Measurements from ENCODE around the gene CDK11B.
"Not testable (repeated sequence)": the region's sequence is repeated elsewhere in the genome, so short reads cannot be mapped to it uniquely, and the experiment has no call there.

CDK11B gene

GRCh38 chr1:1658583-1659549, at the start of gene CDK11B:
TSS of gene CDK11B (minus strand) at chr1:1659004. CDS start at chr1:1657485, 1,519 bp downstream.
- H3K4me3 ChIP-seq (replicated peaks in 1 of 2; ENCODE audit: low read depth in 2 of 2, low read length in 2 of 2): peak within 1 kb of the TSS; percentile 49 to 62
- peak; percentile 98 to 99 for DNase-seq (ENCODE audit: low read depth in 2 of 2)

DNA sequence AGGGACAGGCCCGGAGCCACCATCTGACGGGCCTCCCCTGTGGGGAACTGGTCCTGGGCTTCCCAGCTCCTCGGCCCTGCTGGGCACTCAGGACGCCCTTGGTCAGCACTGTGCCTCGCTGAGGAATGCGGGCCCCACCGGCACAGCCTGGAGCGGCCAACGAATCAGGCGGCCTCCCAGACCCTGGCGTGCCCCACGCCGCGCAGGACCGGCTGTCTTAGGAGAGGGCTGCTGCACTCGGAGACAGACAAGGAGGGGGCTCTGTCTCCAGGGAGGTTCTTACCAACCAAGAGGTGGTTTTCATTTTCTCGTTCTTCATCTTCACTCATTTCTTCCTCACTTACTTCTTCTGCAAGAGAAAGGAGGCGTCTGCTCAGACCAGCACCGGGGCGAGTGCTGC, 49.1 kb upstream of the CDK11B start:
- H3K4me3 ChIP-seq (replicated peaks in 1 of 2; ENCODE audit: low read depth in 2 of 2, low read length in 2 of 2); DNase-seq (ENCODE audit: low read depth in 2 of 2): not testable (repeated sequence)

DNA sequence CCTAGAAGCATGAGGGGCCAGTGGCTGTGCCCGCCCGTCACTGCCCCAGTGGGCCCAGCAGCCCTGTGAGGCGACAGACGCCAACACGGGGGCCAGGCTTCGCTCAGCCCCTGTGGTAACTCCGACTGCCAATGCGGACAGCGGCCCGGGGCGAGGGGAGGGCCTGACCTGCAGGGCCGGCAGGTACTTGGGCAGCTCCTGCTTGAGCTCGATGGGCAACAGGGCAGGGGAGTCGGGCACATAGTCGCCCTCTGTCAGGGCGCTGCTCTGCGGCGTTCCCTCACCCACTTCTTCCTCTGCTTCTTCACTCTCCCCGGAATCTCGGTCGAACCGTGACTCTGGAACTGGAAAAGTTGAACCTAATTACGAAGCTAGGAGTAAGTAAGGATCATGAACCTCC, 48.4 kb upstream of the CDK11B start:
- H3K4me3 ChIP-seq (replicated peaks in 1 of 2; ENCODE audit: low read depth in 2 of 2, low read length in 2 of 2); DNase-seq (ENCODE audit: low read depth in 2 of 2): not testable (repeated sequence)

DNA sequence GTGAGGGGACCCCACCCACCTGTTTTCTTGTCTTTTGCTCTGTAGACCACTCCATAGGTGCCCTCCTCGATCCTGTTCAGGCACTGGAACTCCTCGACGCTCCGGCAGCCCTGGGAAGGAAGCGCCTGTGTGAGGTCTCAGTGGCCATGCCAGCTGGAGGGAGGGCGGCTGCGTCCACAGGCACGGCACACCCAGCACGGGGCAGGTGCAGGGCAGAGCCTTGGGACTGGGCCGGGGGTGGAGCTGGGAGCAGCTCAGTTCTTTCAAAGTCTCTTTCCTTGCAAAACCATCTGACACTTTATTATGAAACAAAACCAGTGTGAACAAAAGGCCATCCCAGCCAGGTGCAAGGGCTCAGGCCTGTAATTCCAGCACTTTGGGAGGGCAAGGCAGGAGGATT, 46.8 kb upstream of the CDK11B start:
- not testable (repeated sequence) for DNase-seq (ENCODE audit: low read depth in 2 of 2); H3K4me3 ChIP-seq (replicated peaks in 1 of 2; ENCODE audit: low read depth in 2 of 2, low read length in 2 of 2)

GRCh38 chr1:1704284-1704957, 45.6 kb upstream of the CDK11B start:
- H3K4me3 ChIP-seq (replicated peaks in 1 of 2; ENCODE audit: low read depth in 2 of 2, low read length in 2 of 2); DNase-seq (ENCODE audit: low read depth in 2 of 2): not testable (repeated sequence)

GRCh38 chr1:1703796-1704195, 45.0 kb upstream of the CDK11B start:
- no peak for TF ChIP-seq CTCF (IDR thresholded peaks at IDR 0.05; ENCODE audit: low read depth, low read length)
- DNase-seq (ENCODE audit: low read depth in 2 of 2): no peak
- H3K4me3 ChIP-seq (replicated peaks in 1 of 2; ENCODE audit: low read depth in 2 of 2, low read length in 2 of 2): no peak overlapping the region

DNA sequence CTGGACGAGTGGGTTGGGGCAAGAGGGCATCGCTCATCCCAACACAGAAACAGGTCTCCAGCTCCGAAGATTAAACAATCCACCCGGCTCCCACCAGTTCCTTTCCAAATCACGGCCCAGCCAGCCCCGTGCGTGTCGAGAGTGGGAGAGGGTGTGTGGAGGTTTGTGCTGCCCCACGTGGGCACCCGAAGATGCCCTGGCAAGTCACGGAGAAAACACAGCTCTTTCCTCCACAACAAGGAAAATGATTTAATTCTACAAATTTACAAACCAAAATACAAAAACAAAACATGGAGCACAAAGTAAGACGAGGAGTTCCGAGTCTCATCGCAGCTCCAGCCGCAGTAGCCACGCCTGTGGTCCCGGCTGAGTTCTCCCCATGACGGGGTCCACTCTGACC, 43.7 kb upstream of the CDK11B start:
- not testable (repeated sequence) for H3K4me3 ChIP-seq (replicated peaks in 1 of 2; ENCODE audit: low read depth in 2 of 2, low read length in 2 of 2); DNase-seq (ENCODE audit: low read depth in 2 of 2)

DNA sequence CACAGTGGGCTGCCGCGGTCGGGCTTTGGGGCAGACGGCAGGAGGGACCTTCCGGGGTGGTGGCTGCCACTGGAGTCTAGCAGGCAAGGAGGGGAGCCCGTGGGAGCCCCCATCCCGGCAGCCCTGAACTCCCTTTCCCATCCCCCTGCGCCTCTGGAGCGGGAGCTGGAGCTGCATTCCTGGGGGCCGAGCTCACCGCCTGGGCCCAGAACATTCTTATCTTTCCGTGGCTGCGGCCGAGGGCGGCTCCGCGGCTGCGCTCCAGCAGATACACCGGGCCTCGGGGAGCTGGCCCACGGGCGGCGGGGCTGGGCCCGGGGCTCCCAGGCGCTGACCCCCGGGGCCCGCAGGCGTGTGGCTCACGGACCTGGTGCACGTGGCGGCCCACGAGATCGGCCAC, 41.8 kb upstream of the CDK11B start:
- DNase-seq (ENCODE audit: low read depth in 2 of 2); H3K4me3 ChIP-seq (replicated peaks in 1 of 2; ENCODE audit: low read depth in 2 of 2, low read length in 2 of 2): not testable (repeated sequence)

GRCh38 chr1:1700067-1700466, 41.3 kb upstream of the CDK11B start:
- DNase-seq (ENCODE audit: low read depth in 2 of 2); H3K4me3 ChIP-seq (replicated peaks in 1 of 2; ENCODE audit: low read depth in 2 of 2, low read length in 2 of 2): not testable (repeated sequence)

DNA sequence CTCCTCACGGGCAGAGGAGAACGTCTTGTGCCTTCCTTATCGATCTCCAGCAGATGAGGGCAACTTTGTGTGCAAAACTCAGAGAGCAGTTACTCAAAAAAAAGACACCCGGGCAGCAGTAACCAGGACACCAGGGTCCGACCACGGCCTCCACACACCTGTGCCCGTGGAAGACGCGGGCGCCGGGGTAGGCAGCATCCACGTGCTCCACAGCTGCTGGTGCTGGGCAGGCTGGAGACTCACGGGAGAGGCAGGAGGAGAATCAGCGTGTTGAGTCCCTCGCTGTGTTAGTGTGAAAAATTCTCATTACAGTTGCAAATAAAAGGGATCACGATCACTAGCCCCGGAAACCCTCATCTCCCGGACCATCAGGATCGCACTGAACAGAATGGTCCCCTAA, 40.3 kb upstream of the CDK11B start:
- H3K4me3 ChIP-seq (replicated peaks in 1 of 2; ENCODE audit: low read depth in 2 of 2, low read length in 2 of 2); DNase-seq (ENCODE audit: low read depth in 2 of 2): not testable (repeated sequence)

GRCh38 chr1:1697358-1698183, 38.8 kb upstream of the CDK11B start:
- DNase-seq (ENCODE audit: low read depth in 2 of 2); H3K4me3 ChIP-seq (replicated peaks in 1 of 2; ENCODE audit: low read depth in 2 of 2, low read length in 2 of 2): not testable (repeated sequence)

GRCh38 chr1:1696431-1697357, 37.9 kb upstream of the CDK11B start:
- not testable (repeated sequence) for H3K4me3 ChIP-seq (replicated peaks in 1 of 2; ENCODE audit: low read depth in 2 of 2, low read length in 2 of 2); DNase-seq (ENCODE audit: low read depth in 2 of 2)

DNA sequence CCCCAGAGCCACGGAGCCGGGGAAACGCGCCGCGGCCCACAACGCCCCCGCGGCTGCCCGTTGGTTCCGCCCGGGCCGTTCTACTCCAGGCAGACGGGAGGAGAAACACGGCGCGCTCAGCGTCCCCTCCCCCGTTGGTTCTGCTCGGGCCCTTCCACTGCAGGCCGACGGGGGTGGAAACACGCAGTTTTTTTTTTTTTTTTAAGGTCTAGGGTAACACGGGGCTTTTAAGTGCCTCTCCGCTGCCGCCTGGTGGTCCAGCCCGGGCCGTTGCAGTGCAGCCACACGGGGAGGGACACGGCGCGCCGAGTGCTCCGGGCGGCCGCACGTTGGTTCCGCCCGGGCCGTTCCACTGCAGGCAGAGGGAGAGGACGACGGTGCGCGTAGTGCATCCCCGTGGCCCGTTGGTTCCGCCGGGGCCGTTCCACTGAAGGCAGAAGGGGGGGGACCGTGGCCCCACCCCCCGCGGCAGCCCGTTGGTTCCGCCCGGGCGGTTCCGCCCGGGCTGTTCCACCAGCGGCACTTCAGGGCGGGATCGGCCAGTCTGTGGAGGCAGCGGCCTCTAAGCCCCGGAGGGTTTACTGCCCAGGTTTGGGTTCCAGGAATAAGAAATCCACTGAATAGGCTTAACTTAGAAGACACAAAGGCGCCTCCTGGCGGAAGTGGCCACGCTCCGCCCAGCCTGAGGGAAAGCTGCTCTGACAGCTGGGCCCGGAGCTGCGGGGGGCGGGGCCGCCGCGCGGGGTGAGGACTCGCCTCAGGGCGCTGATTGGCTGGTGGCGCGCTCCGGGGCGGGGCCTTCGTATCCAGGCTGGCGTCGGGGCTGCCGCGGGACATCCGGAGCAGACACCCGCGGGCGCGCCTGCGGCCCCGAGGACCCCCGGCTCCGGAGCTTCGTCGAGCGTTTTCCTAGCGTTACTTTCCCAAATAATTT, 34.2 kb upstream of the CDK11B start, which contains the start of gene SLC35E2B:
SLC35E2B (minus strand) TSS at position 82 of the 934 bp plus-strand sequence. CDS start 16,096 bp downstream, outside the sequence.
- peak; percentile 93 to 96 for DNase-seq (ENCODE audit: low read depth in 2 of 2)
- peak within 1 kb of the TSS; percentile 53 to 56 for H3K4me3 ChIP-seq (replicated peaks in 1 of 2; ENCODE audit: low read depth in 2 of 2, low read length in 2 of 2)

DNA sequence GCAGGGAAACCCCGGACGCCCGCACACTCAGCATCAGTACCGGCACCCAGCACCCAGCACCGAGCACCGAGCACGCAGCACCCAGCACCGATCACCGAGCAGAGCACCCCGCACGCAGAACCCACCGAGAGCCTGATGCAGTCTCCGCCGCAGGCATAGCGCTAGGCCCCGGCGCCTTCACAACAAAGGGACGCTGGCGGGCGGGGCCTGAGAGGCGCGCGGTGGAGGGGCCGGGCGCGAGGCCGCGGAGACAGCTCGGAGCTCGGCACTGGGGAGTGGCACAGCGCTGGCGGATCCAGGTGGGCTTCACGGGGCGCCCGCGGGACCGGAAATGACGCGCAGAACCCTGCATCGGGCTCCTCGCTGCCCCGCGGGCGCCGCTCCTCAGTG, 33.5 kb upstream of the CDK11B start:
- DNase-seq (ENCODE audit: low read depth in 2 of 2): peak; percentile 68 to 74
- H3K4me3 ChIP-seq (replicated peaks in 1 of 2; ENCODE audit: low read depth in 2 of 2, low read length in 2 of 2): peak overlapping the region; percentile 53 to 56

- peak overlapping the region; percentile 35 to 46 for H3K4me3 ChIP-seq (replicated peaks in 1 of 2; ENCODE audit: low read depth in 2 of 2, low read length in 2 of 2)
- not testable (repeated sequence) for DNase-seq (ENCODE audit: low read depth in 2 of 2)
Observed at GRCh38 chr1:1691443-1691842, 32.6 kb upstream of the CDK11B start.

Measured in cardiac fibroblast (primary cell).